Limb (tissue), 2 donors: Measurements from ENCODE around the gene ARFGEF2.
"Not testable (repeated sequence)": the region's sequence is repeated elsewhere in the genome, so short reads cannot be mapped to it uniquely, and the experiment has no call there.

Experiments
- DNase-seq, 2 donors: peaks; one replicate each; pipeline ENCODE4 v3.0.0-alpha.2; 2016; ENCODE audit errors: extremely low spot score in 2 of 2

ARFGEF2 gene

GRCh38 chr20:48995589-48995988 is 74.1 kb downstream of the ARFGEF2 start:
- DNase-seq = no peak

- no peak for DNase-seq
Measured at GRCh38 chr20:48999890-49000870, 78.7 kb downstream of the ARFGEF2 start.

- DNase-seq = no peak
Measured at GRCh38 chr20:49001741-49002140, 80.2 kb downstream of the ARFGEF2 start.

GRCh38 chr20:49006446-49006980 is 85.0 kb downstream of the ARFGEF2 start:
- DNase-seq = no peak

- no peak for DNase-seq
Measured at GRCh38 chr20:49009899-49010631, 88.6 kb downstream of the ARFGEF2 start.

- no peak for DNase-seq
Measured at GRCh38 chr20:49024220-49024619, 102.7 kb downstream of the ARFGEF2 start.

- DNase-seq = not testable (repeated sequence)
Measured at GRCh38 chr20:49028177-49028576, 106.7 kb downstream of the ARFGEF2 start.

GRCh38 chr20:49028684-49029083 is 107.2 kb downstream of the ARFGEF2 start:
- DNase-seq = no peak

- DNase-seq = no peak
Measured at GRCh38 chr20:49029203-49029602, 107.7 kb downstream of the ARFGEF2 start.

- no peak for DNase-seq
Measured at GRCh38 chr20:49030954-49031619, 109.6 kb downstream of the ARFGEF2 start.

GRCh38 chr20:49032455-49032854 is 110.9 kb downstream of the ARFGEF2 start:
- no peak for DNase-seq

GRCh38 chr20:49034070-49034732 is 112.7 kb downstream of the ARFGEF2 start:
- no peak for DNase-seq

- DNase-seq = no peak
Measured at GRCh38 chr20:49037962-49038387, 116.5 kb downstream of the ARFGEF2 start.

GRCh38 chr20:49039854-49040253 is 118.3 kb downstream of the ARFGEF2 start:
- DNase-seq = no peak

- no peak for DNase-seq
Measured at GRCh38 chr20:49043000-49043399, 121.5 kb downstream of the ARFGEF2 start.

- no peak for DNase-seq
Measured at GRCh38 chr20:49045440-49046086, 124.1 kb downstream of the ARFGEF2 start.

- DNase-seq = peak; percentile 95 to 97
Measured at GRCh38 chr20:49046087-49046900, 124.8 kb downstream of the ARFGEF2 start, which contains the start of gene CSE1L. Gene CSE1L, plus strand, starts transcription at chr20:49046312. Its CDS starts 12,152 bp downstream, at chr20:49058464.

GRCh38 chr20:49052334-49052733 is 130.8 kb downstream of the ARFGEF2 start:
- DNase-seq = no peak

- no peak for DNase-seq
Measured at GRCh38 chr20:49054056-49054643, 132.6 kb downstream of the ARFGEF2 start.
